ENCODE results near the gene UBE2G2.

DNA sequence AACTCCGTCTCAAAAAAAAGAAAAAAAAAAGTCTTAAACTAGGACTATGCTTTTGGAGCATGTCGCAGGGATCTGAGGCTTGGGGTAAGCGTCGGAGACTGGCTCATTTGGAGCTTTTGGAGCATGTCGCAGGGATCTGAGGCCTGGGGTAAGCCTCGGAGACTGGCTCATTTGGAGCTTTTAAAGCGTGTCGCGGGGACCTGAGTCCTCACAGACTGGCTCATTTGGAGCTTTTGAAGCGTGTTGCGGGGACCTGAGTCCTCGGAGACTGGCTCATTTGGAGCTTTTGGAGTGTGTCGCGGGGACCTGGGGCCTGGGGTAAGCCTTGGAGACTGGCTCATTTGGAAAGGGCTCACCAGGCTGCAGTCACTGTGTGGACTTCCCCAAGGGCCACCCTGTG, 76.7 kb downstream of the UBE2G2 start:
- TF ChIP-seq, protein P1, sequence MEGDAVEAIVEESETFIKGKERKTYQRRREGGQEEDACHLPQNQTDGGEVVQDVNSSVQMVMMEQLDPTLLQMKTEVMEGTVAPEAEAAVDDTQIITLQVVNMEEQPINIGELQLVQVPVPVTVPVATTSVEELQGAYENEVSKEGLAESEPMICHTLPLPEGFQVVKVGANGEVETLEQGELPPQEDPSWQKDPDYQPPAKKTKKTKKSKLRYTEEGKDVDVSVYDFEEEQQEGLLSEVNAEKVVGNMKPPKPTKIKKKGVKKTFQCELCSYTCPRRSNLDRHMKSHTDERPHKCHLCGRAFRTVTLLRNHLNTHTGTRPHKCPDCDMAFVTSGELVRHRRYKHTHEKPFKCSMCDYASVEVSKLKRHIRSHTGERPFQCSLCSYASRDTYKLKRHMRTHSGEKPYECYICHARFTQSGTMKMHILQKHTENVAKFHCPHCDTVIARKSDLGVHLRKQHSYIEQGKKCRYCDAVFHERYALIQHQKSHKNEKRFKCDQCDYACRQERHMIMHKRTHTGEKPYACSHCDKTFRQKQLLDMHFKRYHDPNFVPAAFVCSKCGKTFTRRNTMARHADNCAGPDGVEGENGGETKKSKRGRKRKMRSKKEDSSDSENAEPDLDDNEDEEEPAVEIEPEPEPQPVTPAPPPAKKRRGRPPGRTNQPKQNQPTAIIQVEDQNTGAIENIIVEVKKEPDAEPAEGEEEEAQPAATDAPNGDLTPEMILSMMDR (conservative IDR thresholded peaks at IDR 0.05; ENCODE audit: low read depth, low read length): no peak
- no peak for TF ChIP-seq EZH2 (IDR thresholded peaks at IDR 0.05; ENCODE audit: borderline replicate concordance, low read depth, low read length, poor library complexity, severe bottlenecking)

Measured in A673 (cell line).